Activated CD4-positive, alpha-beta T cell treated with anti-CD3 and anti-CD28 coated beads, Interleukin-2, amount 50 U/mL, for 48 hours (primary cell): Measurements from ENCODE around the gene MYB.

ENCODE experiments used
- DNase-seq, 2 experiments: peaks; one replicate each; pipeline ENCODE4 v3.0.0-alpha.2; 2020

MYB gene

GRCh38 chr6:135191508-135192255 lies 10.6 kb downstream of the MYB start:
- no peak for DNase-seq

DNA sequence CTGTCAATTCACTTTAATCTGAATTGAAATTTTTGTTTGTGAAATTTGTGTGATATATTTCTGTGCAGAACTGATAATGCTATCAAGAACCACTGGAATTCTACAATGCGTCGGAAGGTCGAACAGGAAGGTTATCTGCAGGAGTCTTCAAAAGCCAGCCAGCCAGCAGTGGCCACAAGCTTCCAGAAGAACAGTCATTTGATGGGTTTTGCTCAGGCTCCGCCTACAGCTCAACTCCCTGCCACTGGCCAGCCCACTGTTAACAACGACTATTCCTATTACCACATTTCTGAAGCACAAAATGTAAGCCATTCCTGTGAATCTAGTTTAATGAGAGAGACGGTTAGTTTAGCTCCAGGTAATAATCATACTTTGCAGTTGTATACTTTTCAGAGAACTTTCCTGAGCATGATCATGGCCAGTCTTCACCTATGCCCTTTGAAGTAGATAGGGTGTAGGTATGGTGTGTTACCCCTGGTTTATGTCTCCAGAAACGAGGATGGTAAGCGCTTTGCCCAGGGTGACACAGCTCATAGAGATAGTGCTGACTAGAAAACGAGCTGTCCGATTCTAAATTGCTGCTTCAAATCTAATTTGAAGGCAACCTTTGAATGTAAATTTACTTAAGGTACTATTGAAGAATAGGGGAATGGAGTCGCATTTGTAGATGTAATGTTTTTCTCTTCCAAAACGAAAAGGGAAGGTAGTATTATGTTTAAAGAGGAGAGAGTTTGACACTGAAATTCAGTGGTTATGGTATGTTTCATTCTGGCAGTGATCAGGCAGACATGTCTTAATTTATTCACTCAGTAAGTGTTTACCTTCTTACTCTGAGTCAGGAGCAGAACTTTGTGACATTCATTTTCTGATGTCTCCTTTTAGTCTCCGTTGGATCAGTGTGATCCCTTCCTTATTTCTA lies 11.4 kb downstream of the MYB start:
- no peak for DNase-seq

GRCh38 chr6:135193221-135193620 lies 12.1 kb downstream of the MYB start:
- DNase-seq: no peak

DNA sequence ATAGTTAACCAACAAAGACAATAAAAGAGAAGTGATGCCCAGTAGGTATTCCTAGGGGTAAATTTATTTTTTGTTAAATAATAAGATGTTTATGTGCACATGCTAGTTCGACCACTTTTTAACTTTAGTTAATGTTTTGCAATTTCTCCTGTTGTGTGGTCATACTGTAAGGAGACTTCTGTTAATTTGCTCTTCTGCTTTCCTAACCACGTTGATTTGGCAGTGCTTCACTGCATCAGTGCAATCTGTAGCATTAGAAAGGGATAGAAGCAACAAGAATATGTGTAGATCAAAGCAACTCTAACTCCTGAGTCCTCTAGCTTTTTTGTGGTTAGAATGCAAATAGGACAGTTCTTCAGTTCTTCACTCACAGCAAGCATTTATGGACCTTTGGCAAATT lies 13.9 kb downstream of the MYB start:
- no peak for DNase-seq

DNA sequence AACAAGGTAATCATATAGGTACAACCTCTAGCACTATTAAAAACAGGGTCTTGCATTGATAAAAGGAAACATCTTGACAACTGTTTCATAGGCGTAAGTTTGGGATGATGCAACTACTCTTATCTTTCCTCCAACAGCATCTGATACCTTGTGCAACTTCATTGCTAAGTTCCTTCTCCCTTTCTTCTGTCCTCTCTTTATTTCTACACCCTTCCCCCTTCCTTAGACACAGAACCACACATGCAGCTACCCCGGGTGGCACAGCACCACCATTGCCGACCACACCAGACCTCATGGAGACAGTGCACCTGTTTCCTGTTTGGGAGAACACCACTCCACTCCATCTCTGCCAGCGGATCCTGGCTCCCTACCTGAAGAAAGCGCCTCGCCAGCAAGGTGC lies 14.4 kb downstream of the MYB start:
- no peak for DNase-seq

DNA sequence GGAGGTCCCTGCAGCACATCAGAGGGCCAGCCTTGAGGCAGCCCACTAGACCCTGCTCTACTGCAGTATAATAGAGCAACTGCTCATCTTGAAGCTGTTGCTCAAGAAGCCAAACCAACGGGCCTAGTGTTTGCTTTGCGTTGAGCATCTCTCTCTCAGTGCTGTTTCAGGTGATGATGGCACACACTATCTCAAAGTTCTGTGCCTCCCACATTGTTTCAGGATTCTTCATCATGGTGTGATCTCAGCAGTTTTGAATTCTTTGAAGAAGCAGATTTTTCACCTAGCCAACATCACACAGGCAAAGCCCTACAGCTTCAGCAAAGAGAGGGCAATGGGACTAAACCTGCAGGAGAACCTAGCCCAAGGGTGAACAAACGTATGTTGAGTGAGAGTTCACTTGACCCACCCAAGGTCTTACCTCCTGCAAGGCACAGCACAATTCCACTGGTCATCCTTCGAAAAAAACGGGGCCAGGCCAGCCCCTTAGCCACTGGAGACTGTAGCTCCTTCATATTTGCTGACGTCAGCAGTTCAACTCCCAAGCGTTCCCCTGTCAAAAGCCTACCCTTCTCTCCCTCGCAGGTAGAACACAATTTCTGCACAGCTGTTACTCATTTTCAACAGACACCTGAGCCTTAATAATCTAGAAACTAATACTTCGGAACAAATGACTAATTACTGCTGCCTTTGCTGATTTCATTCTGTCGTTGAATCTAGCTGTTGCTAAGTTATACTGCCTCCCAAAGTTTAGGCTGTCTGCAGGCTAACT lies 15.8 kb downstream of the MYB start:
- DNase-seq: peak; percentile 17 to 28

DNA sequence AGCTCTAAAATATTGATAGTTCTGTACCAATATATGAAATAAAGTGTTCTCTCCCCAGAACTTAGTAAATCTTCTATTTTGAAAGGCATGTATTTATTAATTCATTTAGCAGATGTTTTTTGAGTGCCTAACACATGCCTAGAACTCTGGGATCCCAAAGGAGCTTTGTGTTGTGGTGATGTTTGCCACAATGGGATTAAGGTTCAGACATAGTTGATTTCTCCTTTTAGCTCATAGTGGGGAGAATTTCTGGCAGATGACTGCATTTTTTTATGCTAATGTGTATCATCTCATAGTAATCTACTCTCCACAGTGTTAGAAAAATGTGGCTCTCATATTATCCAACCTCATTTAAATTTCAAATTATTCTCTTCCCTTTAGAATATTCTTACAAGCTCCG lies 21.7 kb downstream of the MYB start:
- DNase-seq: no peak

- no peak for DNase-seq
Observed at GRCh38 chr6:135204951-135205350, 23.8 kb downstream of the MYB start.

DNA sequence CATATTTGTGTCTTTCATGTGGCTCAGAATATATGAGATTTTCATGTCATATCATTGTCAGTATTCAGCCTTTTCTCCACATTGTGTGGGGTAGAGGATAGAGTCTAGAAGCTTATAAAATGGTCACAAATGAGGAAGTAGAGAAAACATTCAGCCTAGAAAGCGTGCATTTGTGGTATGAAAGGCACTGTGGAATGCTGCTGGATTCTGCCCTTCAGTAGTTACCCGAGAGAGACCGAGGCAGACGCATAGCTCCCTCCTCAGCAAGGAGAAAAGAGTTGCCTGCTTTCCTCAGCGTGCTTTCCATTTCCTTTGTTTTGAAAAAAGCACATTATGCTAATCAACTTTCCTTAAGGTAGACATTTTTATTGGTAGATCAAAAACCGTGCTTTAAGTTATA lies 28.7 kb downstream of the MYB start:
- DNase-seq: no peak

GRCh38 chr6:135210632-135211305 lies 29.7 kb downstream of the MYB start:
- DNase-seq: no peak

- no peak for DNase-seq
Observed at GRCh38 chr6:135211306-135211702, 30.2 kb downstream of the MYB start.

- DNase-seq: peak; percentile 19 to 36
Observed at GRCh38 chr6:135212020-135212806, 31.1 kb downstream of the MYB start.

GRCh38 chr6:135212935-135213334 lies 31.8 kb downstream of the MYB start:
- peak in 1 of 2 experiments; percentile 28 for DNase-seq

- DNase-seq: no peak
Observed at GRCh38 chr6:135213616-135214015, 32.5 kb downstream of the MYB start.

- DNase-seq: no peak
Observed at GRCh38 chr6:135215160-135215559, 34.1 kb downstream of the MYB start.

DNA sequence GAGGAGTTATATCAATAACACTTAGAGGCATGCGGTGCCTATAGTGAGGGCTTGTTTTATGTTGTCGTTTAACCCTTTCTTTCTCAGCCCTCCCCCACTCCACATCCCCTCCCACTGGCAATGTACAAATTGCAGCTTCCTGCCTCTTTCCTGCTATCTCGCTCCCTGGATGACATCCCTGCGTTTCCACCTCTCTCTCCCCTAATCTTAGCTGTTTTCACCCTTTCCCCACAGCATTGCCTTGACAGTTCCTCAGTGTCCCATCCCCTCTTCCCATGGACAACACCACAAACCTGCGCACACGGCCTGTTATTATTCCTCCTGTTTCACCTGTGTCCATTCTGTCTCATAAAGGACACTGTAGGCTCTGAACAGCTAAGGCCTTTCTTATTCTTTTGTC lies 34.5 kb downstream of the MYB start:
- no peak for DNase-seq

- DNase-seq: no peak
Observed at GRCh38 chr6:135217663-135218062, 36.6 kb downstream of the MYB start.

GRCh38 chr6:135219346-135219745 lies 38.2 kb downstream of the MYB start:
- DNase-seq: no peak

DNA sequence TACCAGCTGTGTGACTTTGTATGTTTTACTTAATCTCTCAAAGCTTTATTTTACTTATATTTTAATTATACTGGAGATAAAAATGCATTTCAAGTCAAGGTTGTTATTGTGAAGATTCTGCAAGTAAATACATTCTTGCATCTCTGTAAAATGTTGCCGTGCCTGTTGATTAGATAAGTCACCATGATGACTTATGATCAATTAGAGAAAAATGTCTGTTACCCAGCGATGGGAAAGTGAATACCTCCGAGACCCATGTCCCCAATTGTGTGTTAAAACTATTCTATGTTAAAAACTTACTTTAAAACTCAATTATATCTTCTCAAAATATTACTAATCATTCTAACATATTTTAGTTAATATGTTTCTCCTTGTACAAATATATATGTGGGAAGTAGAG lies 39.9 kb downstream of the MYB start:
- no peak for DNase-seq

- DNase-seq: no peak
Observed at GRCh38 chr6:135221505-135221904, 40.4 kb downstream of the MYB start.

GRCh38 chr6:135222623-135223022 lies 41.5 kb downstream of the MYB start:
- no peak for DNase-seq
